Peyer's patch (tissue), 4 donors: ENCODE data around the gene POLG2.

Experiments used
- POLR2A ChIP-seq, 2 donors: fragments of 450-650 bp; IDR thresholded peaks; one replicate each; pipeline ENCODE4 v1.5.1; 2017; ENCODE audit warnings: antibody characterized with exemption in 2 of 2, mild to moderate bottlenecking in 2 of 2, moderate library complexity in 2 of 2
- TF ChIP-seq, protein P1 (sequence below), 6 experiments: fragments of 450-650 bp in 4 of 6; fragments of 200-600 bp in 2 of 6; sonication (generic) in 1 of 6; IDR thresholded peaks; one replicate each; pipeline ENCODE4 v1.5.1; 2017 to 2019; ENCODE audit warnings: antibody characterized with exemption in 6 of 6, mild to moderate bottlenecking in 3 of 6, moderate library complexity in 1 of 6

DNA sequence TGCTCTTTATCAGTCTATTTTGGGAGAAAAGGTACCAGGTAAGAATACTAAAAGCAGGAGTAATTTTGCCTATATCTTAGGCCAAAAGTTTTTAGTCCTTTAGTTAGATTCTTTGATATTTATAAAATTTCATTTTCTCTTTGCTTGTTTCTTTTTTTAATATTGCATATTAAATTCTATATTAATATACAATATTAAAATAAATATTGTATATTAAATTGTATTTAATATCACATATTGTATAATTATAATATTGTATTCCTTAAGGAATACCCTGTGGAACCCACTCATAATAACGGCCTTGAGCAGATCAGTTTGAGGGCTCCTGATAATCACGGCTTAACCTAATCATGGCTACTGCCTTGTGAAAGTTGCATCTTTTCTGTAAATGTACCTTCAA lies 11.8 kb upstream of the POLG2 start:
- no peak for TF ChIP-seq POLR2A (IDR thresholded peaks at IDR 0.05)
- TF ChIP-seq, protein P1, sequence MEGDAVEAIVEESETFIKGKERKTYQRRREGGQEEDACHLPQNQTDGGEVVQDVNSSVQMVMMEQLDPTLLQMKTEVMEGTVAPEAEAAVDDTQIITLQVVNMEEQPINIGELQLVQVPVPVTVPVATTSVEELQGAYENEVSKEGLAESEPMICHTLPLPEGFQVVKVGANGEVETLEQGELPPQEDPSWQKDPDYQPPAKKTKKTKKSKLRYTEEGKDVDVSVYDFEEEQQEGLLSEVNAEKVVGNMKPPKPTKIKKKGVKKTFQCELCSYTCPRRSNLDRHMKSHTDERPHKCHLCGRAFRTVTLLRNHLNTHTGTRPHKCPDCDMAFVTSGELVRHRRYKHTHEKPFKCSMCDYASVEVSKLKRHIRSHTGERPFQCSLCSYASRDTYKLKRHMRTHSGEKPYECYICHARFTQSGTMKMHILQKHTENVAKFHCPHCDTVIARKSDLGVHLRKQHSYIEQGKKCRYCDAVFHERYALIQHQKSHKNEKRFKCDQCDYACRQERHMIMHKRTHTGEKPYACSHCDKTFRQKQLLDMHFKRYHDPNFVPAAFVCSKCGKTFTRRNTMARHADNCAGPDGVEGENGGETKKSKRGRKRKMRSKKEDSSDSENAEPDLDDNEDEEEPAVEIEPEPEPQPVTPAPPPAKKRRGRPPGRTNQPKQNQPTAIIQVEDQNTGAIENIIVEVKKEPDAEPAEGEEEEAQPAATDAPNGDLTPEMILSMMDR (IDR thresholded peaks at IDR 0.05): no peak
